Dermis blood vessel endothelial cell (primary cell): ENCODE data around the gene ADAMTS12. TPM values are rescaled to one million over a fixed set of nuclear protein-coding genes. Genes with fewer than 3 reads are reported as not detected.

ENCODE experiments used
- DNase-seq: peaks from one replicate; pipeline ENCODE4 v3.0.0; 2010
- total RNA-seq: library from RNA; depleted of rRNA; stranded (reverse); fragments of >200 nt; gene quantifications from 2 replicates; pipeline ENCODE4 v1.2.3, GENCODE V29; 2014

The ADAMTS12 gene
- total RNA-seq, 1 donor from 2014 or later: 1.0 TPM

- no peak for DNase-seq
Measured at GRCh38 chr5:33701951-33702350, 189.8 kb downstream of the ADAMTS12 start.

- DNase-seq: no peak
Measured at GRCh38 chr5:33701251-33701650, 190.5 kb downstream of the ADAMTS12 start.

- no peak for DNase-seq
Measured at GRCh38 chr5:33696411-33696810, 195.4 kb downstream of the ADAMTS12 start.

GRCh38 chr5:33692980-33693379, 198.8 kb downstream of the ADAMTS12 start:
- DNase-seq: no peak

GRCh38 chr5:33691856-33692255, 199.9 kb downstream of the ADAMTS12 start:
- DNase-seq: no peak

GRCh38 chr5:33690374-33691135, 201.2 kb downstream of the ADAMTS12 start:
- DNase-seq: no peak

GRCh38 chr5:33688526-33688925, 203.3 kb downstream of the ADAMTS12 start:
- no peak for DNase-seq

- DNase-seq: no peak
Measured at GRCh38 chr5:33688066-33688465, 203.7 kb downstream of the ADAMTS12 start.

GRCh38 chr5:33685873-33686755, 205.7 kb downstream of the ADAMTS12 start:
- no peak for DNase-seq

- DNase-seq: no peak
Measured at GRCh38 chr5:33684496-33685159, 207.2 kb downstream of the ADAMTS12 start.

- DNase-seq: no peak
Measured at GRCh38 chr5:33679791-33680190, 212.0 kb downstream of the ADAMTS12 start.

GRCh38 chr5:33675958-33676464, 215.8 kb downstream of the ADAMTS12 start:
- DNase-seq: no peak

- no peak for DNase-seq
Measured at GRCh38 chr5:33671700-33672291, 220.0 kb downstream of the ADAMTS12 start.

GRCh38 chr5:33662722-33663427, 228.9 kb downstream of the ADAMTS12 start:
- no peak for DNase-seq

GRCh38 chr5:33659526-33660169, 232.1 kb downstream of the ADAMTS12 start:
- no peak for DNase-seq

- no peak for DNase-seq
Measured at GRCh38 chr5:33657804-33658440, 233.9 kb downstream of the ADAMTS12 start.

- DNase-seq: no peak
Measured at GRCh38 chr5:33657176-33657575, 234.6 kb downstream of the ADAMTS12 start.

- no peak for DNase-seq
Measured at GRCh38 chr5:33650911-33651310, 240.9 kb downstream of the ADAMTS12 start.

GRCh38 chr5:33649549-33650482, 242.0 kb downstream of the ADAMTS12 start:
- no peak for DNase-seq
